SK-N-SH (cell line): ENCODE data around the gene C1QTNF3. TPM values are rescaled to one million over a fixed set of nuclear protein-coding genes. Genes with fewer than 3 reads are reported as not detected.

Source experiments
- CTCF ChIA-PET: fragments of 300-600, 350-600 bp; formaldehyde crosslinking; extraction: SDS; loops from one replicate; lab custom pipeline; 2021; lab: Yijun Ruan, JAX
- POLR2A ChIA-PET: fragments of 350-600 bp; sonication (Branson Sonifier 250); formaldehyde crosslinking; extraction: SDS; loops from one replicate; lab custom pipeline; 2020; ENCODE audit warnings: antibody characterized with exemption, inconsistent platforms; lab: Yijun Ruan, JAX
- DNase-seq: peaks from one replicate; pipeline ENCODE4 v3.0.0; 2012
- H2AFZ ChIP-seq: fragments of 200-600 bp; sonication (generic); 2 replicates; pipeline ENCODE4 v1.8.1; 2016; ENCODE audit warnings: antibody characterized with exemption, mild to moderate bottlenecking, low read depth
- H3F3A ChIP-seq: fragments of 200-600 bp; sonication (generic); replicated peaks from 2 replicates; pipeline ENCODE3; 2016; ENCODE audit warnings: antibody characterized with exemption, mild to moderate bottlenecking; ENCODE audit not compliant: insufficient read depth
- H3K27ac ChIP-seq, 2 experiments: fragments of 200-500 bp in 1 of 2; fragments of 200-600 bp in 1 of 2; sonication (Bioruptor generic) in 1 of 2; sonication (generic), shearing (Covaris generic) in 1 of 2; 2 replicates each; pipeline versions ENCODE4 v1.5.1 to v1.6.1; 2014 to 2016; ENCODE audit warnings: low read depth in 2 of 2, inconsistent platforms in 1 of 2, low read length in 1 of 2, mild to moderate bottlenecking in 1 of 2, mixed read lengths in 1 of 2
- H3K27me3 ChIP-seq: fragments of 200-600 bp; sonication (generic), shearing (Covaris generic); 2 replicates; pipeline ENCODE4 v1.6.1; 2016; ENCODE audit warnings: mixed run types; ENCODE audit not compliant: insufficient read depth
- H3K36me3 ChIP-seq, 2 experiments: fragments of 200-500 bp in 1 of 2; fragments of 200-600 bp in 1 of 2; sonication (Bioruptor generic) in 1 of 2; sonication (generic) in 1 of 2; replicated peaks in 1 of 2; 2 replicates each; pipeline versions ENCODE3 to v1.5.1; 2014 to 2016; ENCODE audit warnings: low read length in 1 of 2, mild to moderate bottlenecking in 1 of 2; ENCODE audit not compliant: insufficient read depth in 2 of 2, control insufficient read depth in 1 of 2
- H3K4me1 ChIP-seq, 2 experiments: fragments of 200-500 bp in 1 of 2; fragments of 200-600 bp in 1 of 2; sonication (Bioruptor generic) in 1 of 2; sonication (generic), shearing (Covaris generic) in 1 of 2; 2 replicates each; pipeline versions ENCODE4 v1.5.1 to v1.6.1; 2014 to 2016; ENCODE audit warnings: low read depth in 1 of 2, low read length in 1 of 2, mixed run types in 1 of 2; ENCODE audit not compliant: insufficient read depth in 2 of 2, control insufficient read depth in 1 of 2
- H3K4me2 ChIP-seq: fragments of 200-600 bp; sonication (generic), shearing (Covaris generic); 2 replicates; pipeline ENCODE4 v1.6.1; 2017; ENCODE audit warnings: mixed run types
- H3K4me3 ChIP-seq, 2 experiments: fragments of 200-500 bp in 1 of 2; fragments of 200-600 bp in 1 of 2; sonication (Bioruptor generic) in 1 of 2; sonication (generic), shearing (Covaris generic) in 1 of 2; 2 replicates each; pipeline versions ENCODE4 v1.5.1 to v1.8.1; 2014 to 2016; ENCODE audit warnings: low read depth in 2 of 2, inconsistent platforms in 1 of 2, low read length in 1 of 2, mild to moderate bottlenecking in 1 of 2, mixed read lengths in 1 of 2, moderate library complexity in 1 of 2
- H3K79me2 ChIP-seq: fragments of 200-600 bp; sonication (generic); 2 replicates; pipeline ENCODE4 v1.8.1; 2017; ENCODE audit warnings: mild to moderate bottlenecking; ENCODE audit not compliant: insufficient read depth
- H3K9ac ChIP-seq: fragments of 200-600 bp; sonication (generic); 2 replicates; pipeline ENCODE4 v1.6.1; 2017; ENCODE audit warnings: mixed run types
- H3K9me2 ChIP-seq: fragments of 200-600 bp; sonication (generic); 2 replicates; pipeline ENCODE4 v1.6.1; 2017; ENCODE audit warnings: mixed run types
- H3K9me3 ChIP-seq: fragments of 200-600 bp; sonication (generic); 2 replicates; pipeline ENCODE4 v1.6.1; 2017; ENCODE audit warnings: mixed run types, mild to moderate bottlenecking, moderate library complexity
- H4K20me1 ChIP-seq: fragments of 200-600 bp; sonication (generic); 2 replicates; pipeline ENCODE4 v1.6.1; 2017; ENCODE audit warnings: mild to moderate bottlenecking, mixed run types; ENCODE audit not compliant: insufficient read depth
- GABPA ChIP-seq: IDR thresholded peaks from 2 replicates; pipeline ENCODE4 v1.4.0; 2012; ENCODE audit warnings: low read depth, mild to moderate bottlenecking
- MEF2A ChIP-seq: IDR thresholded peaks from 2 replicates; pipeline ENCODE4 v1.4.0; 2012; ENCODE audit warnings: low read depth, borderline replicate concordance
- NRF1 ChIP-seq: IDR thresholded peaks from 2 replicates; pipeline ENCODE4 v1.6.1; 2012; ENCODE audit warnings: low read depth, mild to moderate bottlenecking, low read length
- POLR2AphosphoS5 ChIP-seq: IDR thresholded peaks from 2 replicates; pipeline ENCODE4 v1.6.1; 2012; ENCODE audit warnings: low read depth, low read length
- RAD21 ChIP-seq: IDR thresholded peaks from 2 replicates; pipeline ENCODE4 v1.6.1; 2012; ENCODE audit warnings: mild to moderate bottlenecking, low read length
- SMC3 ChIP-seq: IDR thresholded peaks from 2 replicates; pipeline ENCODE4 v1.6.1; 2012; ENCODE audit warnings: low read depth, low read length, improper control_type of control experiment
- TAF1 ChIP-seq: IDR thresholded peaks from 2 replicates; pipeline ENCODE4 v1.6.1; 2012; ENCODE audit warnings: low read depth, mild to moderate bottlenecking, low read length, moderate library complexity, borderline replicate concordance
- TEAD4 ChIP-seq: IDR thresholded peaks from 2 replicates; pipeline ENCODE4 v1.4.0; 2012; ENCODE audit warnings: mild to moderate bottlenecking, borderline replicate concordance; ENCODE audit not compliant: insufficient read depth
- WGBS: methylation state at CpG from one replicate; pipeline ENCODE4 v1.1.6; 2017; ENCODE audit warnings: low lambda C conversion rate; 5-methylcytosine and 5-hydroxymethylcytosine counted together
- polyA plus RNA-seq, 3 experiments: library from polyadenylated mRNA; depleted of rRNA; stranded (reverse); fragments of >200 nt; gene quantifications; 2 replicates each; pipeline ENCODE4 v1.2.3, GENCODE V29; 2012
- TF ChIP-seq, protein P1 (sequence below): fragments of 200-600 bp; sonication (generic); IDR thresholded peaks from 2 replicates; pipeline ENCODE4 v1.6.1; 2017; ENCODE audit warnings: antibody characterized with exemption, mild to moderate bottlenecking, moderate library complexity

C1QTNF3 gene
- polyA plus RNA-seq, 1 of the 3 experiments (the other 2 are of a cell fraction): 1.5 TPM

GRCh38 chr5:33997331-33997983 lies 45.6 kb downstream of the C1QTNF3 start (continued):
- TF ChIP-seq, protein P1, sequence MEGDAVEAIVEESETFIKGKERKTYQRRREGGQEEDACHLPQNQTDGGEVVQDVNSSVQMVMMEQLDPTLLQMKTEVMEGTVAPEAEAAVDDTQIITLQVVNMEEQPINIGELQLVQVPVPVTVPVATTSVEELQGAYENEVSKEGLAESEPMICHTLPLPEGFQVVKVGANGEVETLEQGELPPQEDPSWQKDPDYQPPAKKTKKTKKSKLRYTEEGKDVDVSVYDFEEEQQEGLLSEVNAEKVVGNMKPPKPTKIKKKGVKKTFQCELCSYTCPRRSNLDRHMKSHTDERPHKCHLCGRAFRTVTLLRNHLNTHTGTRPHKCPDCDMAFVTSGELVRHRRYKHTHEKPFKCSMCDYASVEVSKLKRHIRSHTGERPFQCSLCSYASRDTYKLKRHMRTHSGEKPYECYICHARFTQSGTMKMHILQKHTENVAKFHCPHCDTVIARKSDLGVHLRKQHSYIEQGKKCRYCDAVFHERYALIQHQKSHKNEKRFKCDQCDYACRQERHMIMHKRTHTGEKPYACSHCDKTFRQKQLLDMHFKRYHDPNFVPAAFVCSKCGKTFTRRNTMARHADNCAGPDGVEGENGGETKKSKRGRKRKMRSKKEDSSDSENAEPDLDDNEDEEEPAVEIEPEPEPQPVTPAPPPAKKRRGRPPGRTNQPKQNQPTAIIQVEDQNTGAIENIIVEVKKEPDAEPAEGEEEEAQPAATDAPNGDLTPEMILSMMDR: peak; percentile 75
- no peak for TF ChIP-seq POLR2AphosphoS5

DNA sequence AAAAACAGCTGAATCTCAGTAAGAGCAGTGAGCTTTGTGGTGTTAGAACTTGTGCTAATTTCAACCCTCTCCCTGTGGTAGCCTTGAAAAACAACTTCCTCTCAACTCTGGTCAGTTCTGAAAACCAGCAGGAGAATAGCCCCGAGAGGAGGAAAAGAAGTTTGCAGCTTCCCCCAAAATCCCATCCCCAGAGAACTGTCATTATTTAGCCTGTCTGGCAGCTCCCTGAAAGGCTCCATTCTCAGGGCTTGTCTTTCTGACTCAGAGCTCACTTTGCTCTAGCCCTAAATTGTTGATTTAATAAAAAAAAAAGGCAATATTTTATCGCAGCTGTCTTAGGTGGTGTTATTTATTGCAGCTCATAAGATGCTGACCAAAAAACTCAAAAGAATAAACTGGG lies 47.1 kb downstream of the C1QTNF3 start:
- H3K4me2 ChIP-seq: no peak overlapping the region
- H3K27me3 ChIP-seq: no peaks in the 10 kb centered on the region
- peaks cover 9% of the 10 kb centered on the region for H3F3A ChIP-seq
- no peak for TF ChIP-seq MEF2A
- no peak for TF ChIP-seq SMC3
- no peak for TF ChIP-seq TEAD4
- TF ChIP-seq NRF1: no peak
- no peak for TF ChIP-seq TAF1
- TF ChIP-seq GABPA: no peak
- TF ChIP-seq, all 33 proteins: peak for 0
- Histone ChIP-seq H3K9me3 (no peaks in the 10 kb centered on the region), H3K9ac (no peak overlapping the region), H3K4me3 (no peak overlapping the region), H3K4me1 (peaks cover 4 to 5% of the 10 kb centered on the region in 2 experiments; a peak in 2 of 4 replicates), H3K79me2 (no peaks in the 10 kb centered on the region), H2AFZ (no peak overlapping the region), H3K9me2 (no peaks in the 10 kb centered on the region), H3K27ac (no peak overlapping the region), H4K20me1 (no peaks in the 10 kb centered on the region), H3K36me3 (peaks cover 11 to 21% of the 10 kb centered on the region in 2 experiments)
- POLR2A ChIA-PET: no interaction called here
- CTCF ChIA-PET: interaction anchor here (0.6 to 3.4 kb wide), 5 partner anchors 10 to 479 kb away, joined by 3 to 17 read pairs (median 4); no protein-coding TSS in a partner anchor
- 84% methylated on average over 2 of the region's 2 CpGs for WGBS
- DNase-seq: no peak

GRCh38 chr5:33994845-33995244 lies 48.2 kb downstream of the C1QTNF3 start:
- no peaks in the 10 kb centered on the region for H4K20me1 ChIP-seq
- 75% methylated on average over 1 of the region's 1 CpG for WGBS
- H3K27ac ChIP-seq: no peak overlapping the region
- H3K4me2 ChIP-seq: no peak overlapping the region
- peaks cover 4 to 5% of the 10 kb centered on the region in 2 experiments; a peak in 2 of 4 replicates for H3K4me1 ChIP-seq
- no peak overlapping the region for H3K4me3 ChIP-seq
- TF ChIP-seq RAD21 (peak; percentile 36), MEF2A (no peak)
- TF ChIP-seq, all 33 proteins: peak for 1
- DNase-seq: no peak
- no peaks in the 10 kb centered on the region for H3K79me2 ChIP-seq
- CTCF ChIA-PET: no interaction called here
- no peaks in the 10 kb centered on the region for H3K9me3 ChIP-seq
- peaks cover 4% of the 10 kb centered on the region for H3F3A ChIP-seq
- H3K36me3 ChIP-seq: peaks cover 7 to 25% of the 10 kb centered on the region in 2 experiments
- H2AFZ ChIP-seq: no peak overlapping the region
- no peak overlapping the region for H3K9ac ChIP-seq
- no peaks in the 10 kb centered on the region for H3K9me2 ChIP-seq
- no peaks in the 10 kb centered on the region for H3K27me3 ChIP-seq
- POLR2A ChIA-PET: no interaction called here
